Activated CD4-positive, alpha-beta T cell treated with anti-CD3 and anti-CD28 coated beads, Interleukin-2, amount 50 U/mL, for 16 hours (primary cell): Measurements from ENCODE around the gene CXADR.
A peak's percentile ranks its signal among the peaks of the same experiment; 100 is the strongest.
"Not testable (repeated sequence)": the region's sequence is repeated elsewhere in the genome, so short reads cannot be mapped to it uniquely, and the experiment has no call there.

Experiments used
- DNase-seq: peaks from one replicate; pipeline ENCODE4 v3.0.0-alpha.2; 2020

The CXADR gene

GRCh38 chr21:17512253-17513213, at the start of gene CXADR:
Gene CXADR (plus strand): TSS chr21:17513043. CDS start chr21:17513130, 87 bp downstream.
- peak; percentile 79 for DNase-seq

- DNase-seq: no peak
Measured at GRCh38 chr21:17466166-17466565, 46.7 kb upstream of the CXADR start.

GRCh38 chr21:17467392-17467791, 45.5 kb upstream of the CXADR start:
- no peak for DNase-seq

GRCh38 chr21:17467829-17468228, 45.0 kb upstream of the CXADR start:
- no peak for DNase-seq

GRCh38 chr21:17468698-17469097, 44.1 kb upstream of the CXADR start:
- DNase-seq: no peak

GRCh38 chr21:17469727-17470126, 43.1 kb upstream of the CXADR start:
- no peak for DNase-seq

- no peak for DNase-seq
Measured at GRCh38 chr21:17472182-17472581, 40.7 kb upstream of the CXADR start.

- no peak for DNase-seq
Measured at GRCh38 chr21:17472592-17473271, 40.1 kb upstream of the CXADR start.

GRCh38 chr21:17476006-17476405, 36.8 kb upstream of the CXADR start:
- no peak for DNase-seq

- DNase-seq: not testable (repeated sequence)
Measured at GRCh38 chr21:17478156-17478555, 34.7 kb upstream of the CXADR start.

GRCh38 chr21:17479606-17480005, 33.2 kb upstream of the CXADR start:
- no peak for DNase-seq

- no peak for DNase-seq
Measured at GRCh38 chr21:17482928-17483327, 29.9 kb upstream of the CXADR start.

- peak; percentile 80 for DNase-seq
Measured at GRCh38 chr21:17488620-17489019, 24.2 kb upstream of the CXADR start.

GRCh38 chr21:17489565-17489964, 23.3 kb upstream of the CXADR start:
- DNase-seq: peak; percentile 42

- peak; percentile 63 for DNase-seq
Measured at GRCh38 chr21:17491716-17492414, 21.0 kb upstream of the CXADR start.

- no peak for DNase-seq
Measured at GRCh38 chr21:17492415-17493168, 20.3 kb upstream of the CXADR start.

GRCh38 chr21:17494051-17494450, 18.8 kb upstream of the CXADR start:
- no peak for DNase-seq

- no peak for DNase-seq
Measured at GRCh38 chr21:17495680-17496079, 17.2 kb upstream of the CXADR start.

GRCh38 chr21:17497316-17497715, 15.5 kb upstream of the CXADR start:
- no peak for DNase-seq

GRCh38 chr21:17498586-17498985, 14.3 kb upstream of the CXADR start:
- DNase-seq: no peak

GRCh38 chr21:17501107-17502006, 11.5 kb upstream of the CXADR start:
- DNase-seq: no peak

- not testable (repeated sequence) for DNase-seq
Measured at GRCh38 chr21:17502985-17503384, 9.9 kb upstream of the CXADR start.
